Measurements from ENCODE around the gene BRD9.
"Not testable (repeated sequence)": the region's sequence is repeated elsewhere in the genome, so short reads cannot be mapped to it uniquely, and the experiment has no call there.

The BRD9 gene
- 81.6 to 134 (median 84.6) reads per million in 3 experiments for total RNA-seq

- peak; percentile 85 for DNase-seq
These were observed at the start of gene BRD9, which contains the start of gene TRIP13 for GRCh38 chr5:892394-893136. TSS of gene BRD9 (minus strand) at chr5:892801. CDS start at chr5:892657, 144 bp downstream. TSS of gene TRIP13 (plus strand) at chr5:892884. CDS start at chr5:892999, 115 bp downstream.

GRCh38 chr5:940741-941140 lies 48.1 kb upstream of the BRD9 start:
- DNase-seq: not testable (repeated sequence)

GRCh38 chr5:939368-939767 lies 46.8 kb upstream of the BRD9 start:
- no peak for DNase-seq

- no peak for DNase-seq
These were observed 44.7 kb upstream of the BRD9 start for GRCh38 chr5:937151-937924.

- no peak for DNase-seq
These were observed 43.8 kb upstream of the BRD9 start for GRCh38 chr5:936149-937144.

GRCh38 chr5:935510-936084 lies 43.0 kb upstream of the BRD9 start:
- no peak for DNase-seq

- not testable (repeated sequence) for DNase-seq
These were observed 41.9 kb upstream of the BRD9 start for GRCh38 chr5:934381-934967.

- not testable (repeated sequence) for DNase-seq
These were observed 41.4 kb upstream of the BRD9 start for GRCh38 chr5:933951-934350.

- DNase-seq: no peak
These were observed 40.8 kb upstream of the BRD9 start for GRCh38 chr5:933251-933861.

- no peak for DNase-seq
These were observed 40.1 kb upstream of the BRD9 start for GRCh38 chr5:932628-933250.

- DNase-seq: no peak
These were observed 39.6 kb upstream of the BRD9 start for GRCh38 chr5:932151-932627.

- no peak for DNase-seq
These were observed 39.1 kb upstream of the BRD9 start for GRCh38 chr5:931570-932145.

GRCh38 chr5:930866-931265 lies 38.3 kb upstream of the BRD9 start:
- DNase-seq: no peak

GRCh38 chr5:929596-929995 lies 37.0 kb upstream of the BRD9 start:
- no peak for DNase-seq

GRCh38 chr5:929182-929581 lies 36.6 kb upstream of the BRD9 start:
- DNase-seq: not testable (repeated sequence)

GRCh38 chr5:927172-928015 lies 34.8 kb upstream of the BRD9 start:
- no peak for DNase-seq

GRCh38 chr5:926417-927171 lies 34.0 kb upstream of the BRD9 start:
- no peak for DNase-seq

- peak; percentile 50 for DNase-seq
These were observed 30.8 kb upstream of the BRD9 start for GRCh38 chr5:923281-923873.
